ENCODE results near the gene FAM114A1. TPM values are rescaled to one million over a fixed set of nuclear protein-coding genes. Genes with fewer than 3 reads are reported as not detected.

FAM114A1 gene
- 5.2 TPM for polyA plus RNA-seq (2012; ENCODE audit: low read depth, missing spikeins)

- 0 out of 2 replicates have a peak, but pooled peaks have one; percentile 21 for TF ChIP-seq TAF1 (IDR thresholded peaks at IDR 0.05; ENCODE audit: low read depth, low read length)
- no peak for TF ChIP-seq POLR2A (IDR thresholded peaks at IDR 0.05; ENCODE audit: low read depth, low read length)
- DNase-seq (ENCODE audit: insufficient read length, low spot score) (peak; percentile 82), FAIRE-seq (peak; percentile 90)
Observed at GRCh38 chr4:38867478-38868058, at the start of gene FAM114A1. TSS of gene FAM114A1 (plus strand) at chr4:38867806. CDS start at chr4:38878079, 10,273 bp downstream.

GRCh38 chr4:38818441-38818976 is 49.1 kb upstream of the FAM114A1 start:
- TF ChIP-seq POU2F2 (IDR thresholded peaks at IDR 0.05; ENCODE audit: low read depth, low read length) (0 out of 2 replicates have a peak, but pooled peaks have one; percentile 34), TAF1 (IDR thresholded peaks at IDR 0.05; ENCODE audit: low read depth, low read length) (no peak), POLR2A (IDR thresholded peaks at IDR 0.05; ENCODE audit: low read depth, low read length) (peak; percentile 55; the same call in 1 of the 2 replicates), POLR2AphosphoS5 (IDR thresholded peaks at IDR 0.05; ENCODE audit: low read depth, low read length) (no peak; the same call in 1 of the 2 replicates), PAX5 (IDR thresholded peaks at IDR 0.05; ENCODE audit: insufficient read depth, low read length, severe bottlenecking) (peak; percentile 66), SPI1 (IDR thresholded peaks at IDR 0.05; ENCODE audit: low read depth, low read length) (no peak)
- DNase-seq (ENCODE audit: insufficient read length, low spot score) (no peak), FAIRE-seq (peak; percentile 94)

- DNase-seq (ENCODE audit: insufficient read length, low spot score) (no peak), FAIRE-seq (no peak)
- no peak for TF ChIP-seq SPI1 (IDR thresholded peaks at IDR 0.05; ENCODE audit: low read depth, low read length)
- no peak for TF ChIP-seq POLR2AphosphoS5 (IDR thresholded peaks at IDR 0.05; ENCODE audit: low read depth, low read length)
- no peak for TF ChIP-seq POLR2A (IDR thresholded peaks at IDR 0.05; ENCODE audit: low read depth, low read length)
- no peak for TF ChIP-seq PAX5 (IDR thresholded peaks at IDR 0.05; ENCODE audit: insufficient read depth, low read length, severe bottlenecking)
- no peak for TF ChIP-seq TAF1 (IDR thresholded peaks at IDR 0.05; ENCODE audit: low read depth, low read length)
- no peak for TF ChIP-seq POU2F2 (IDR thresholded peaks at IDR 0.05; ENCODE audit: low read depth, low read length)
Observed at GRCh38 chr4:38819569-38819968, 48.0 kb upstream of the FAM114A1 start.

GRCh38 chr4:38820329-38821061 is 47.1 kb upstream of the FAM114A1 start:
- FAIRE-seq (peak; percentile 92), DNase-seq (ENCODE audit: insufficient read length, low spot score) (no peak)
- TF ChIP-seq TAF1 (IDR thresholded peaks at IDR 0.05; ENCODE audit: low read depth, low read length) (no peak), PAX5 (IDR thresholded peaks at IDR 0.05; ENCODE audit: insufficient read depth, low read length, severe bottlenecking) (peak; percentile 61), SPI1 (IDR thresholded peaks at IDR 0.05; ENCODE audit: low read depth, low read length) (no peak), POLR2A (IDR thresholded peaks at IDR 0.05; ENCODE audit: low read depth, low read length) (peak; percentile 62; the same call in 1 of the 2 replicates), POLR2AphosphoS5 (IDR thresholded peaks at IDR 0.05; ENCODE audit: low read depth, low read length) (peak; percentile 42; the same call in 1 of the 2 replicates), POU2F2 (IDR thresholded peaks at IDR 0.05; ENCODE audit: low read depth, low read length) (no peak)

GRCh38 chr4:38821739-38822138 is 45.9 kb upstream of the FAM114A1 start:
- no peak for TF ChIP-seq PAX5 (IDR thresholded peaks at IDR 0.05; ENCODE audit: insufficient read depth, low read length, severe bottlenecking)
- TF ChIP-seq POLR2AphosphoS5 (IDR thresholded peaks at IDR 0.05; ENCODE audit: low read depth, low read length) = no peak
- no peak for TF ChIP-seq TAF1 (IDR thresholded peaks at IDR 0.05; ENCODE audit: low read depth, low read length)
- no peak for TF ChIP-seq POLR2A (IDR thresholded peaks at IDR 0.05; ENCODE audit: low read depth, low read length)
- TF ChIP-seq SPI1 (IDR thresholded peaks at IDR 0.05; ENCODE audit: low read depth, low read length) = no peak
- no peak for TF ChIP-seq POU2F2 (IDR thresholded peaks at IDR 0.05; ENCODE audit: low read depth, low read length)
- FAIRE-seq (peak; percentile 72), DNase-seq (ENCODE audit: insufficient read length, low spot score) (no peak)

- no peak for FAIRE-seq
- TF ChIP-seq POLR2A (IDR thresholded peaks at IDR 0.05; ENCODE audit: low read depth, low read length) = no peak
- TF ChIP-seq POLR2AphosphoS5 (IDR thresholded peaks at IDR 0.05; ENCODE audit: low read depth, low read length) = 0 out of 2 replicates have a peak, but pooled peaks have one; percentile 15
- no peak for DNase-seq (ENCODE audit: insufficient read length, low spot score)
Observed at GRCh38 chr4:38822748-38823303, 44.8 kb upstream of the FAM114A1 start.

- DNase-seq (ENCODE audit: insufficient read length, low spot score) (no peak), FAIRE-seq (no peak)
- TF ChIP-seq SPI1 (IDR thresholded peaks at IDR 0.05; ENCODE audit: low read depth, low read length) = no peak
- TF ChIP-seq POU2F2 (IDR thresholded peaks at IDR 0.05; ENCODE audit: low read depth, low read length) = no peak
- TF ChIP-seq TAF1 (IDR thresholded peaks at IDR 0.05; ENCODE audit: low read depth, low read length) = no peak
- no peak for TF ChIP-seq POLR2A (IDR thresholded peaks at IDR 0.05; ENCODE audit: low read depth, low read length)
- no peak for TF ChIP-seq POLR2AphosphoS5 (IDR thresholded peaks at IDR 0.05; ENCODE audit: low read depth, low read length)
Observed at GRCh38 chr4:38823766-38824165, 43.8 kb upstream of the FAM114A1 start.

- TF ChIP-seq POU2F2 (IDR thresholded peaks at IDR 0.05; ENCODE audit: low read depth, low read length) (no peak), POLR2A (IDR thresholded peaks at IDR 0.05; ENCODE audit: low read depth, low read length) (no peak)
- DNase-seq (ENCODE audit: insufficient read length, low spot score) (no peak), FAIRE-seq (no peak)
Observed at GRCh38 chr4:38829237-38829636, 38.4 kb upstream of the FAM114A1 start.

GRCh38 chr4:38831653-38832052 is 36.0 kb upstream of the FAM114A1 start:
- no peak for DNase-seq (ENCODE audit: insufficient read length, low spot score)
- TF ChIP-seq POLR2AphosphoS5 (IDR thresholded peaks at IDR 0.05; ENCODE audit: low read depth, low read length) (no peak), SPI1 (IDR thresholded peaks at IDR 0.05; ENCODE audit: low read depth, low read length) (no peak), POU2F2 (IDR thresholded peaks at IDR 0.05; ENCODE audit: low read depth, low read length) (no peak)
- FAIRE-seq = peak; percentile 9

GRCh38 chr4:38832206-38832605 is 35.4 kb upstream of the FAM114A1 start:
- no peak for TF ChIP-seq POLR2A (IDR thresholded peaks at IDR 0.05; ENCODE audit: low read depth, low read length)
- no peak for FAIRE-seq
- no peak for DNase-seq (ENCODE audit: insufficient read length, low spot score)

Measured in GM12891 (cell line).